Keratinocyte (primary cell): ENCODE data around the gene LANCL1. TPM values are rescaled to one million over a fixed set of nuclear protein-coding genes. Genes with fewer than 3 reads are reported as not detected.

ENCODE experiments used
- DNase-seq: peaks from one replicate; pipeline ENCODE4 v3.0.0-alpha.2; 2011; ENCODE audit warnings: low read depth, missing footprints, low spot score
- FAIRE-seq: peaks from 2 replicates; lab custom pipeline; 2011; peaks lifted over from hg19 to GRCh38; lab: Jason Lieb, UNC
- H2AFZ ChIP-seq: 2 replicates; pipeline ENCODE4 v1.6.0; 2012; ENCODE audit warnings: low read length, control low read depth, inconsistent platforms; ENCODE audit not compliant: control insufficient read depth
- H3K27ac ChIP-seq: 2 replicates; pipeline ENCODE4 v1.5.1; 2011; ENCODE audit warnings: low read length; ENCODE audit not compliant: control insufficient read depth, insufficient read depth
- H3K27me3 ChIP-seq: 3 replicates; pipeline ENCODE4 v1.6.0; 2011; ENCODE audit warnings: low read length; ENCODE audit not compliant: control insufficient read depth, insufficient read depth; ENCODE audit errors: extremely low read depth
- H3K36me3 ChIP-seq, 2 experiments: 2 replicates in 1 of 2; 3 replicates in 1 of 2; pipeline ENCODE4 v1.5.1; 2011; ENCODE audit warnings: low read length in 2 of 2, mild to moderate bottlenecking in 1 of 2; ENCODE audit not compliant: control insufficient read depth in 2 of 2, insufficient read depth in 2 of 2; ENCODE audit errors: extremely low read depth in 1 of 2
- H3K4me1 ChIP-seq: 3 replicates; pipeline ENCODE4 v1.5.1; 2011; ENCODE audit warnings: low read length; ENCODE audit not compliant: control insufficient read depth, insufficient read depth; ENCODE audit errors: extremely low read depth
- H3K4me2 ChIP-seq: 3 replicates; pipeline ENCODE4 v1.6.0; 2011; ENCODE audit warnings: low read depth, low read length; ENCODE audit not compliant: control insufficient read depth, insufficient read depth; ENCODE audit errors: extremely low read depth
- H3K4me3 ChIP-seq, 3 experiments: fragments of 200-600 bp in 1 of 3; sonication (generic) in 1 of 3; 2 replicates in 2 of 3; 3 replicates in 1 of 3; pipeline ENCODE4 v1.5.1; 2011 to 2016; ENCODE audit warnings: low read length in 3 of 3, mild to moderate bottlenecking in 3 of 3, control low read depth in 2 of 3, inconsistent platforms in 1 of 3, low read depth in 1 of 3, mixed read lengths in 1 of 3, mixed run types in 1 of 3, moderate library complexity in 1 of 3; ENCODE audit not compliant: control insufficient read depth in 2 of 3, insufficient read depth in 2 of 3; ENCODE audit errors: extremely low read depth in 1 of 3
- H3K79me2 ChIP-seq: 2 replicates; pipeline ENCODE4 v1.6.0; 2012; ENCODE audit warnings: low read length; ENCODE audit not compliant: control insufficient read depth, insufficient read depth
- H3K9ac ChIP-seq: 3 replicates; pipeline ENCODE4 v1.6.0; 2011; ENCODE audit warnings: low read length; ENCODE audit not compliant: control insufficient read depth, insufficient read depth; ENCODE audit errors: extremely low read depth
- H3K9me1 ChIP-seq: 3 replicates; pipeline ENCODE4 v1.6.0; 2011; ENCODE audit warnings: low read length; ENCODE audit not compliant: control insufficient read depth, insufficient read depth; ENCODE audit errors: extremely low read depth
- H3K9me3 ChIP-seq: 2 replicates; pipeline ENCODE4 v1.5.1; 2012; ENCODE audit warnings: low read depth, low read length; ENCODE audit not compliant: control insufficient read depth
- H4K20me1 ChIP-seq: 3 replicates; pipeline ENCODE4 v1.6.0; 2011; ENCODE audit warnings: low read length; ENCODE audit not compliant: control insufficient read depth, insufficient read depth; ENCODE audit errors: extremely low read depth
- CTCF ChIP-seq, 3 experiments: IDR thresholded peaks in 1 of 3; conservative IDR thresholded peaks in 1 of 3; optimal IDR thresholded peaks in 1 of 3; 2 replicates in 2 of 3; 3 replicates in 1 of 3; pipeline versions ENCODE3 to v1.5.1; 2011; ENCODE audit warnings: low read length in 3 of 3, mild to moderate bottlenecking in 3 of 3, moderate library complexity in 2 of 3, control low read depth in 1 of 3, inconsistent platforms in 1 of 3; ENCODE audit not compliant: insufficient read depth in 2 of 3; ENCODE audit errors: extremely low read depth in 1 of 3
- EZH2 ChIP-seq: IDR thresholded peaks from one replicate; pipeline ENCODE4 v1.6.1; 2012; ENCODE audit warnings: inconsistent platforms, mild to moderate bottlenecking, low read length, moderate library complexity
- dilution Hi-C: fragments of 300-500 bp; cut with MboI; formaldehyde crosslinking; loops from one replicate; pipeline ENCODE4 v1.7.0; 2020; ENCODE audit warnings: low sequenced_read_pairs; ENCODE audit not compliant: extremely low pct_ligation_motif_present
- polyA plus RNA-seq, 5 experiments: library from polyadenylated mRNA; depleted of rRNA in 3 of 5; stranded (reverse) in 3 of 5; stranded (forward) in 1 of 5; unstranded in 1 of 5; fragments of >200 nt; gene quantifications; 1 replicate in 1 of 5; 2 replicates in 3 of 5; 3 replicates in 1 of 5; pipeline versions ENCODE4 v1.2.1 to v1.2.3, GENCODE V29; 2011 to 2012; ENCODE audit warnings: missing spikeins in 2 of 5, low read depth in 1 of 5, low replicate concordance in 1 of 5

The LANCL1 gene
- polyA plus RNA-seq, 1 donor (not counting 4 experiments of a cell fraction or from before 2014, with no cell fraction given), result 86.4 TPM

- no peak for FAIRE-seq
- no peak for DNase-seq
- H3K27ac ChIP-seq, result no peak overlapping the region
- H3K36me3 ChIP-seq, result no peaks in the 10 kb centered on the region
- no peaks in the 10 kb centered on the region for H4K20me1 ChIP-seq
- no peaks in the 10 kb centered on the region for H3K9me1 ChIP-seq
- TF ChIP-seq CTCF (optimal IDR thresholded peaks at IDR 0.05 in 1 of 3, IDR thresholded peaks at IDR 0.05 in 1 of 3, conservative IDR thresholded peaks at IDR 0.05 in 1 of 3; ENCODE audit: extremely low read depth in 1 of 3, insufficient read depth in 2 of 3, low read length in 3 of 3) (no peak), EZH2 (no peak)
- no peaks in the 10 kb centered on the region for H3K27me3 ChIP-seq
- dilution Hi-C loops, result no loop called here
- no peaks in the 10 kb centered on the region for H3K9me3 ChIP-seq
- no peak overlapping the region for H2AFZ ChIP-seq
- H3K9ac ChIP-seq, result no peak overlapping the region
- no peaks in the 10 kb centered on the region for H3K79me2 ChIP-seq
- no peak overlapping the region for H3K4me3 ChIP-seq
- H3K4me2 ChIP-seq, result no peak overlapping the region
- no peaks in the 10 kb centered on the region for H3K4me1 ChIP-seq
Observed at GRCh38 chr2:210422366-210422765, 54.2 kb downstream of the LANCL1 start.

GRCh38 chr2:210421916-210422315 is 54.6 kb downstream of the LANCL1 start:
- peak; percentile 1 for DNase-seq
- Histone ChIP-seq H3K27ac (no peak overlapping the region), H3K9ac (no peak overlapping the region), H3K9me3 (no peaks in the 10 kb centered on the region), H3K4me2 (no peak overlapping the region), H3K36me3 (no peaks in the 10 kb centered on the region), H4K20me1 (no peaks in the 10 kb centered on the region), H3K9me1 (no peaks in the 10 kb centered on the region), H3K4me3 (no peak overlapping the region), H3K27me3 (no peaks in the 10 kb centered on the region), H2AFZ (no peak overlapping the region), H3K79me2 (no peaks in the 10 kb centered on the region), H3K4me1 (no peaks in the 10 kb centered on the region)
- no peak for FAIRE-seq
- TF ChIP-seq CTCF (optimal IDR thresholded peaks at IDR 0.05 in 1 of 3, IDR thresholded peaks at IDR 0.05 in 1 of 3, conservative IDR thresholded peaks at IDR 0.05 in 1 of 3; ENCODE audit: extremely low read depth in 1 of 3, insufficient read depth in 2 of 3, low read length in 3 of 3) (no peak), EZH2 (no peak)
- dilution Hi-C loops, result no loop called here
